IgD-negative memory B cell (primary cell): ENCODE measurements around the gene USP31. TPM values are rescaled to one million over a fixed set of nuclear protein-coding genes. Genes with fewer than 3 reads are reported as not detected.
"Not testable (repeated sequence)": the region's sequence is repeated elsewhere in the genome, so short reads cannot be mapped to it uniquely, and the experiment has no call there.

Experiments used
- H3K27ac Mint-ChIP-seq, 3 donors: one replicate each; pipeline ENCODE4 v1.8.0; 2020 to 2022; ENCODE audit warnings: mild to moderate bottlenecking in 3 of 3, mixed read lengths in 3 of 3, moderate library complexity in 1 of 3
- H3K27me3 Mint-ChIP-seq: one replicate; pipeline ENCODE4 v1.8.0; 2021; ENCODE audit warnings: mixed read lengths
- H3K36me3 Mint-ChIP-seq: one replicate; pipeline ENCODE4 v1.8.0; 2020; ENCODE audit warnings: mild to moderate bottlenecking, mixed read lengths
- H3K4me1 Mint-ChIP-seq, 3 donors: one replicate each; pipeline ENCODE4 v1.8.0; 2020 to 2022; ENCODE audit warnings: mixed read lengths in 3 of 3, mild to moderate bottlenecking in 1 of 3
- H3K4me3 Mint-ChIP-seq, 4 donors: one replicate each; pipeline ENCODE4 v1.8.0; 2020 to 2022; ENCODE audit warnings: mild to moderate bottlenecking in 4 of 4, mixed read lengths in 4 of 4, moderate library complexity in 3 of 4
- H3K9me3 Mint-ChIP-seq, 3 donors: one replicate each; pipeline ENCODE4 v1.8.0; 2020 to 2021; ENCODE audit warnings: mixed read lengths in 3 of 3, mild to moderate bottlenecking in 1 of 3
- polyA plus RNA-seq: library from polyadenylated mRNA; unstranded; fragments of 300-500 nt; fragmentation: Illumina TruSeq; gene quantifications from one replicate; pipeline ENCODE4 v1.2.3, GENCODE V29; 2021

USP31 gene
- polyA plus RNA-seq, 1 donor from 2014 or later = 0.44 TPM

DNA sequence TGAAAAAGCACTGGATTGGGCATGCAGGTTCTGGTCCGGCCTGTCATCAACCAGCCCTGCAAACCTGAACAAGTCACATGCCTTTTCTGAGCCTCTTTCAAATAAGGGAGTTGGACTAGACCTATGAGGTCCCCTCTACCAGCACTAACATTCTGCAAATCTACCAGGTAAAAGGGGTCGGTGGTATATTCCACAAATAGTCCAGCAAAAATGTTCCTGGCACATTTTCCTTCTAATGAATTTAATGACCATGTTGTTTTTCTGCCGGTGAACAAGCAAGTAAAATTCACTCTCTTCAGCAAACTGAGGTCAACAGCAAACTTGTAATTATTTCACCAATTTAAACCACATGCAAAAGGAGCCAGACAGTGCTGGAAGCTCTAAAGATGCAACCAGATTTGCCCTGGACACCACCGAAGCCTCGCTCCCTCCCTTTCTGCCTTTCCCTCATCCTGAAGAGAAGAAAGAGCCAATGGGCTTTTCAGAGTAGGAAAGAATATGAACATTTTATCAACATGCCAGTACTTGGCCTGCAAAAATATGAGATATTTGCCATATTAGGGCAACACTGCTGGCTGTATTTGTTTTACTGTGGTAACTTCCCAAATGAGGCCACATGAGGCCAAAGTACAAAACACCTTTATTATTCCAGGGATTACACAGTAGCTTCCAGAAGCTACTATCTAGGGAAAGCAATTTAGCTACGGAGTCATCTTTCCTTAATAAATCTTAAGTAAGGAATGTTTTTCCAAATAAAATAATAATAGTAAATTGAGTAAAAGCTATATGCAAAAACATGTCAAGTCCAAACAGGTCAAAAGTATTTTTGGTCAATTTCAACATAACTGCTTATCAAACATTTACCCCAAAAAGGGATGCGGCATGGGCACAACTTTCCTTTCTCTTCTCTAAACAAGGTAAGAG, 45.0 kb downstream of the USP31 start:
- Mint-ChIP-seq H3K4me1 (no peaks in the 10 kb centered on the region), H3K9me3 (peaks cover 0 to 2% (median 0%) of the 10 kb centered on the region in 3 donors), H3K27ac (no peak overlapping the region), H3K27me3 (no peaks in the 10 kb centered on the region), H3K4me3 (no peak overlapping the region), H3K36me3 (peaks cover 4% of the 10 kb centered on the region)

DNA sequence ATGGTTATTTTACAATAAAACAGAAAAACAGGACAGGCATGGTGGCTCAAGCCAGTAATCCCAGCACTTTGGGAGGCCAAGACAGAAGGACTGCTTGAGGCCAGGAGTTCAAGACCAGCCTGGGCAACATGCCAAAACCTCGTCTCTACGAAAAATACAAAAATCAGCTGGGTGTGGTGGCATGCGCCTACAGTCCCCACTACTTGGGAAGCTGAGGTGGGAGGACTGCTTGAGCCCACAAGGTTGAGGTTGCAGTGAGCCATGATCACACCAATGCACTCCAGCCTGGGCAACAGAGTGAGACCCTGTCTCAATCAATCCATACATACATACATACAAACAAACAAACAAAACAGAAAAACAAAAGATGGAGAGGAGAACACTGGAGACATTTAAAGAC, 45.6 kb downstream of the USP31 start:
- no peak overlapping the region for H3K4me3 Mint-ChIP-seq
- H3K36me3 Mint-ChIP-seq = peaks cover 8% of the 10 kb centered on the region
- H3K27ac Mint-ChIP-seq = no peak overlapping the region
- peaks cover 0 to 2% (median 0%) of the 10 kb centered on the region in 3 donors for H3K9me3 Mint-ChIP-seq
- no peaks in the 10 kb centered on the region for H3K4me1 Mint-ChIP-seq
- no peaks in the 10 kb centered on the region for H3K27me3 Mint-ChIP-seq

- Mint-ChIP-seq H3K9me3 (peaks cover 0 to 5% (median 0%) of the 10 kb centered on the region in 3 donors), H3K36me3 (peaks cover 17% of the 10 kb centered on the region), H3K27ac (no peak overlapping the region), H3K27me3 (no peaks in the 10 kb centered on the region), H3K4me1 (peaks cover 3 to 5% (median 4%) of the 10 kb centered on the region in 3 donors), H3K4me3 (no peak overlapping the region)
Observed at GRCh38 chr16:23101012-23101550, 48.2 kb downstream of the USP31 start.

GRCh38 chr16:23096450-23096849, 52.8 kb downstream of the USP31 start:
- H3K4me1 Mint-ChIP-seq, H3K9me3 Mint-ChIP-seq, H3K4me3 Mint-ChIP-seq, H3K27me3 Mint-ChIP-seq: not testable (repeated sequence)
- peak overlapping the region in 1 of 3 donors; percentile 17 for H3K27ac Mint-ChIP-seq
- H3K36me3 Mint-ChIP-seq = peaks cover 26% of the 10 kb centered on the region

DNA sequence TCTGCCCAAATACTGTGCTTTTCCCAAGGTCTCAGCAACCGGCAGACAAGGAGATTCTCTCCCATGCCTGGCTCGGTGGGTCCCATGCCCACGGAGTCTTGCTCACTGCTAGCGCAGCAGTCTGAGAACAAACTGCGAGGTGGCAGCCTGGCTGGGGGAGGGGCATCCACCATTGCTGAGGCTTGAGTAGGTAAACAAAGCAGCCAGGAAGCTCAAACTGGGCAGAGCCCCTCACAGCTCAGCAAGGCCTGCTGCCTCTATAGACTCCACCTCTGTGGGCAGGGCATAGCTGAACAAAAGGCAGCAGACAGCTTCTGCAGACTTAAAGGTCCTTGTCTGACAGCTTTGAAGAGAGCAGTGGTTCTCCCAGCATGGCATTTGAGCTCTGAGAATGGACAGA, 55.1 kb downstream of the USP31 start:
- not testable (repeated sequence) for H3K9me3 Mint-ChIP-seq, H3K4me3 Mint-ChIP-seq, H3K27ac Mint-ChIP-seq, H3K27me3 Mint-ChIP-seq, H3K4me1 Mint-ChIP-seq
- H3K36me3 Mint-ChIP-seq = peaks cover 27% of the 10 kb centered on the region

- Mint-ChIP-seq H3K36me3 (peaks cover 18% of the 10 kb centered on the region), H3K4me1 (peaks cover 3 to 5% (median 4%) of the 10 kb centered on the region in 3 donors), H3K27me3 (no peaks in the 10 kb centered on the region)
Observed at GRCh38 chr16:23092801-23093117, 56.5 kb downstream of the USP31 start.

DNA sequence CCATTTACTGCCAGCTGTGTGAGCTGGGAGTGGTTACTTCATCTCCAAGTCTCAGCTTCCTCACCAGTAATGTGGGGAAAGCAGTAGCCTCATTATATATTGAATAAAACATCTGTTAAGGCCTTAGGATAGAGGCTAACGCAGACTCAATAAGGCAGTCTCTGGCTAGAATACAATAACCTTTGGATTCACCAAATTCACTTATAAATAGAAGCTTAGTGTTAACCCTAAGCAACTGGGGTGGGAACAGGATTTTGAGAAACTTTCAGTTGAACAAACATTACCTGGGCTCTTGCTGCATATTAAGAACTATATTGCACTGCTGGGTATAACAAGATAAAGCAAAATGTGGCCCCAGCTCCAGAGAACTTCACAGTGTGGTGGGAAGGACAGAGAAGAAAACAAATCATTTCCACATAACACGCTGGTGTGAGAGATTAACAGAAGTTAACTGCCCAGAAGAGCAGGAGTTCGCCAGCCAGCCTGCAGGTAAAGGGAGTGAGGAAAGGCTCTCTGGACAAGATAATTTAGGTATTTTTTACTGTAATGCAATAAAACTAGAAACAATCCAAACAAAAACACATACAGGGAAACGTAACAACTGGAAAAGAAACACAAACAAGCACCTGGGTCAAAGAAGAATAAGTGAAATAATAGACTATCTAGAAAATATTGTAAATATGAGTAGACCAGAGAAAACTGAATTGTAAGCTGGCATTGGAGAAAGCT, 57.0 kb downstream of the USP31 start:
- no peak overlapping the region for H3K27ac Mint-ChIP-seq

More at GRCh38 chr16:23092801-23093117, 56.5 kb downstream of the USP31 start:
- Mint-ChIP-seq H3K27ac (no peak overlapping the region), H3K9me3 (no peaks in the 10 kb centered on the region), H3K4me3 (no peak overlapping the region)

GRCh38 chr16:23089111-23089510, 60.1 kb downstream of the USP31 start:
- no peaks in the 10 kb centered on the region for H3K9me3 Mint-ChIP-seq
- no peaks in the 10 kb centered on the region for H3K4me1 Mint-ChIP-seq
- H3K4me3 Mint-ChIP-seq = no peak overlapping the region
- H3K27ac Mint-ChIP-seq = no peak overlapping the region
- H3K27me3 Mint-ChIP-seq = no peaks in the 10 kb centered on the region
- H3K36me3 Mint-ChIP-seq = peaks cover 11% of the 10 kb centered on the region

More for the DNA sequence above, 57.0 kb downstream of the USP31 start:
- Mint-ChIP-seq H3K4me1 (peaks cover 3 to 5% (median 4%) of the 10 kb centered on the region in 3 donors), H3K27me3 (no peaks in the 10 kb centered on the region), H3K36me3 (peaks cover 18% of the 10 kb centered on the region), H3K4me3 (no peak overlapping the region), H3K9me3 (no peaks in the 10 kb centered on the region)

DNA sequence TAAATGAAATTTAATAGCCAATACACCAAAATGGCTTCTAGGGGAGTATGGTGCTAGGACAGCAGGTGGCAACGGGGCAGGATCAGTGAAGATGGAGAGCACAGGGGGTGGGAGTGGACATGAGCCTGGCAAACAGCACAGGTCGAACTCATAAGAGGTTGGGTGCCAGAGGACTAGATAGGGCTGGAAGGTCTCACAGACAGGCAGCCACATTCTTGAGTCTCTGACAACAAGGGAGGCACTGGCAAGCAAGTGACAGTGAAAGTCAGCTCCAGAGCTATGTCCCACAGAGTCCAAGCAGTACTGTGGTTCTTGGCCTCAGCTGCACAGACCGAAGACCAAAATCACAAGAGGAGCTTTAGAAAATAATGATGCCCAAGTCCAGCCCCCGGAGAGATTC, 61.2 kb downstream of the USP31 start:
- Mint-ChIP-seq H3K27ac (no peak overlapping the region), H3K9me3 (no peaks in the 10 kb centered on the region), H3K4me3 (no peak overlapping the region), H3K4me1 (no peaks in the 10 kb centered on the region), H3K36me3 (peaks cover 6% of the 10 kb centered on the region), H3K27me3 (no peaks in the 10 kb centered on the region)

- H3K36me3 Mint-ChIP-seq = peaks cover 2% of the 10 kb centered on the region
- no peak overlapping the region for H3K4me3 Mint-ChIP-seq
- H3K27me3 Mint-ChIP-seq = no peaks in the 10 kb centered on the region
- H3K9me3 Mint-ChIP-seq = no peaks in the 10 kb centered on the region
- H3K4me1 Mint-ChIP-seq = no peaks in the 10 kb centered on the region
- H3K27ac Mint-ChIP-seq = no peak overlapping the region
Observed at GRCh38 chr16:23085949-23086348, 63.3 kb downstream of the USP31 start.

DNA sequence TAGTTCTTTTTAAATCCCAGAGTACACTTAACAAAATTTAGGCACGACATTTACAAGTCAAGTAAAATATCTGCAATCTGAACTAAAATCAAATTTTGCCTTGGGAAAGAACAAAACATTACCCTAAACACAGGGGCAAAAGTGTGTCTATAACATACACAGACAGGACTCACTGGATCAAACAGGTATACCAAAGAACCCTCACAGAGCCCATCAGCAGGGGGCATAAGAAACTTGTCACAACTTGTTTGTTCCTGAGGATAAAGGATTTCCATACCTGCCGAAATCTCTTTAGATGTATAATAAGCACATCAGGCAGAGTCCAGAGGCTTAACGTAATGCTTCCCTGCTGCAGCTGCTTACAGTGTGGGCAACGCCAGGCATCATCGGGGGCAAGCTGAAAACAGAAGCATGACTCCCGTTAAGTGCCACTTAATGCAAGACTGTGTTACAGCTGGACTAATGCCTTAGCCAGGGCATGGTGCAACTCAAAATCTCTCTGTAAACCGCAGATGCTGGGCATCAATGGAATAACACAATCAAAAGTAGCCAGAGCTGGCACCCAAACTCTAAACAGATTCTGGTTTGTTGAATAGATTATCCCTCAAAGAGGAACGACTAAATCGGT, 67.0 kb downstream of the USP31 start:
- H3K36me3 Mint-ChIP-seq = peaks cover 8% of the 10 kb centered on the region
- no peaks in the 10 kb centered on the region for H3K4me1 Mint-ChIP-seq
- H3K27ac Mint-ChIP-seq = no peak overlapping the region
- no peak overlapping the region for H3K4me3 Mint-ChIP-seq
- H3K9me3 Mint-ChIP-seq = no peaks in the 10 kb centered on the region
- no peaks in the 10 kb centered on the region for H3K27me3 Mint-ChIP-seq

- H3K4me3 Mint-ChIP-seq = no peak overlapping the region
- H3K9me3 Mint-ChIP-seq = no peaks in the 10 kb centered on the region
- no peak overlapping the region for H3K27ac Mint-ChIP-seq
- no peaks in the 10 kb centered on the region for H3K4me1 Mint-ChIP-seq
- H3K27me3 Mint-ChIP-seq = no peaks in the 10 kb centered on the region
- H3K36me3 Mint-ChIP-seq = peaks cover 9% of the 10 kb centered on the region
Observed at GRCh38 chr16:23081675-23082119, 67.6 kb downstream of the USP31 start.

DNA sequence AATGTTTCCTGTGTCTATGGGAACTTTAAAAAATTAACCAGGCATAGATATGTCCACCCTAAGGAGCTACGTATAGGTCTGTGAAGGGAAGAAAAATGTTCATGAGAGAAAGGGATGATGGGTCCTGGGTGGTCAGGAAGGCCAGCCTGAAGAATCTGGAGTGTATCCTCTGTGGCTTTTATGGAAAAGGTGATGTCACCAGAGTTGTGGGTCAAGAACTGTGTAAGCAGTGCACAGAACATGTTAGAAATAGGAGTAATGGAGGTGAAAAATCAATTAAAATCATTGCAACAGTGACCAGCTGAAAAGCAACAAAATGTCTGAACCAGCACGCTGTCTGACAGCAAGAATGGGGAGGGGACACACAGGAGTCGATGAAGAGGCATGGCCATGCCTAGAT, 68.5 kb downstream of the USP31 start:
- Mint-ChIP-seq H3K27ac (no peak overlapping the region), H3K4me1 (no peaks in the 10 kb centered on the region), H3K36me3 (peaks cover 11% of the 10 kb centered on the region), H3K4me3 (no peak overlapping the region), H3K9me3 (no peaks in the 10 kb centered on the region), H3K27me3 (no peaks in the 10 kb centered on the region)

- Mint-ChIP-seq H3K9me3 (no peaks in the 10 kb centered on the region), H3K4me1 (no peaks in the 10 kb centered on the region), H3K36me3 (peaks cover 11% of the 10 kb centered on the region), H3K4me3 (no peak overlapping the region), H3K27ac (no peak overlapping the region), H3K27me3 (no peaks in the 10 kb centered on the region)
Observed at GRCh38 chr16:23080329-23080728, 68.9 kb downstream of the USP31 start.

DNA sequence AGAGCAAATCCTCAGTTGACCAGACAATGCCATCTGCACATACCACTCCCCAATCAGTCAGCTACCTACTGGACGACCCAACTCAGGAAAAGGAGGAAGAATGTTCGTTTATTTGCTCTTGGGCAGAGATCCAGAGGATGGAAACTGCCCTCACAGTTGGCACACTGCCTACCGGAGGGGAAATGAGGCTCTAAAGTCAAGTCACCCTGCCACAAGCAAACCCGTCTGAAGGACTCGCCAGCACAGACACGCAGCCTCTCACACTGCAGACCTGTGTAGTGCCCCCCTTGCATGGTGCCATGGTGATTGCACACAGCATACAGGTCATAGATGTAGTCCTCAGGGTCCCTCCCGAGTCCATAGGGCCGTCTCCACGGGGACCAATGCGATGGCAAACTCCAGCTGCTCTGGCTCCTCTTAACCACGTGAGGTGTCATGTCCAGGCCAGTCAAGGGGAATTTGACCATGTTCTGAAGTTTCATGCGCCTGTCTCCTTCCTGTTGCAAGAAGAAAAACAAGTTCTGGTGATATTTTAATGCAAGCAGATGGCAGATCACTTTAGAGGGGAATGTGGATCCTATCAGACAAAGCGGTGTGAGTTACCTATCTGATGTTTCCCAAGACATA, 69.5 kb downstream of the USP31 start:
- no peaks in the 10 kb centered on the region for H3K27me3 Mint-ChIP-seq
- no peak overlapping the region for H3K27ac Mint-ChIP-seq

More for the DNA sequence above, 69.5 kb downstream of the USP31 start:
- Mint-ChIP-seq H3K4me1 (no peaks in the 10 kb centered on the region), H3K4me3 (no peak overlapping the region), H3K9me3 (no peaks in the 10 kb centered on the region), H3K36me3 (peaks cover 11% of the 10 kb centered on the region)
